ENCODE results near the gene TRMT10C.

- TF ChIP-seq CTCF (IDR thresholded peaks at IDR 0.05): no peak
- TF ChIP-seq, protein P1, sequence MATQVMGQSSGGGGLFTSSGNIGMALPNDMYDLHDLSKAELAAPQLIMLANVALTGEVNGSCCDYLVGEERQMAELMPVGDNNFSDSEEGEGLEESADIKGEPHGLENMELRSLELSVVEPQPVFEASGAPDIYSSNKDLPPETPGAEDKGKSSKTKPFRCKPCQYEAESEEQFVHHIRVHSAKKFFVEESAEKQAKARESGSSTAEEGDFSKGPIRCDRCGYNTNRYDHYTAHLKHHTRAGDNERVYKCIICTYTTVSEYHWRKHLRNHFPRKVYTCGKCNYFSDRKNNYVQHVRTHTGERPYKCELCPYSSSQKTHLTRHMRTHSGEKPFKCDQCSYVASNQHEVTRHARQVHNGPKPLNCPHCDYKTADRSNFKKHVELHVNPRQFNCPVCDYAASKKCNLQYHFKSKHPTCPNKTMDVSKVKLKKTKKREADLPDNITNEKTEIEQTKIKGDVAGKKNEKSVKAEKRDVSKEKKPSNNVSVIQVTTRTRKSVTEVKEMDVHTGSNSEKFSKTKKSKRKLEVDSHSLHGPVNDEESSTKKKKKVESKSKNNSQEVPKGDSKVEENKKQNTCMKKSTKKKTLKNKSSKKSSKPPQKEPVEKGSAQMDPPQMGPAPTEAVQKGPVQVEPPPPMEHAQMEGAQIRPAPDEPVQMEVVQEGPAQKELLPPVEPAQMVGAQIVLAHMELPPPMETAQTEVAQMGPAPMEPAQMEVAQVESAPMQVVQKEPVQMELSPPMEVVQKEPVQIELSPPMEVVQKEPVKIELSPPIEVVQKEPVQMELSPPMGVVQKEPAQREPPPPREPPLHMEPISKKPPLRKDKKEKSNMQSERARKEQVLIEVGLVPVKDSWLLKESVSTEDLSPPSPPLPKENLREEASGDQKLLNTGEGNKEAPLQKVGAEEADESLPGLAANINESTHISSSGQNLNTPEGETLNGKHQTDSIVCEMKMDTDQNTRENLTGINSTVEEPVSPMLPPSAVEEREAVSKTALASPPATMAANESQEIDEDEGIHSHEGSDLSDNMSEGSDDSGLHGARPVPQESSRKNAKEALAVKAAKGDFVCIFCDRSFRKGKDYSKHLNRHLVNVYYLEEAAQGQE (IDR thresholded peaks at IDR 0.05; ENCODE audit: insufficient read depth in 1 of 2, low read depth in 2 of 2, low read length in 1 of 2): no peak
- no peak for TF ChIP-seq TCF7L2 (IDR thresholded peaks at IDR 0.05; ENCODE audit: low read depth, low read length)
Observed at GRCh38 chr3:101527441-101527840, 34.2 kb upstream of the TRMT10C start.
